HTERT RPE-1 (cell line): ENCODE measurements around the gene SLC27A5.
"Not testable (repeated sequence)": the region's sequence is repeated elsewhere in the genome, so short reads cannot be mapped to it uniquely, and the experiment has no call there.

ENCODE experiments used
- in situ Hi-C: fragments of 300-500 bp; cut with MboI; formaldehyde crosslinking; loops from 4 replicates; pipeline ENCODE4 v1.14.3; 2020; ENCODE audit warnings: low sequenced_read_pairs

SLC27A5 gene

DNA sequence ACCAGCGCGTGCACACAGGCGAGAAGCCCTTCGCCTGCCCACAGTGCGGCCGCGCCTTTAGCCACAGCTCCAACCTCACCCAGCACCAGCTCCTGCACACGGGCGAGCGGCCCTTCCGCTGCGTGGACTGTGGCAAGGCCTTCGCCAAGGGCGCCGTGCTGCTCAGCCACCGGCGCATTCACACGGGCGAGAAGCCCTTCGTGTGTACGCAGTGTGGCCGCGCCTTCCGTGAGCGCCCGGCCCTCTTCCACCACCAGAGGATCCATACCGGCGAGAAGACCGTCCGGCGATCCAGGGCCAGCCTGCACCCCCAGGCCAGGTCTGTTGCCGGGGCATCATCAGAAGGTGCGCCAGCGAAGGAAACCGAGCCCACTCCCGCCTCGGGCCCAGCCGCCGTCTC lies 40.1 kb downstream of the SLC27A5 start:
- in situ Hi-C loops, result no loop called here

DNA sequence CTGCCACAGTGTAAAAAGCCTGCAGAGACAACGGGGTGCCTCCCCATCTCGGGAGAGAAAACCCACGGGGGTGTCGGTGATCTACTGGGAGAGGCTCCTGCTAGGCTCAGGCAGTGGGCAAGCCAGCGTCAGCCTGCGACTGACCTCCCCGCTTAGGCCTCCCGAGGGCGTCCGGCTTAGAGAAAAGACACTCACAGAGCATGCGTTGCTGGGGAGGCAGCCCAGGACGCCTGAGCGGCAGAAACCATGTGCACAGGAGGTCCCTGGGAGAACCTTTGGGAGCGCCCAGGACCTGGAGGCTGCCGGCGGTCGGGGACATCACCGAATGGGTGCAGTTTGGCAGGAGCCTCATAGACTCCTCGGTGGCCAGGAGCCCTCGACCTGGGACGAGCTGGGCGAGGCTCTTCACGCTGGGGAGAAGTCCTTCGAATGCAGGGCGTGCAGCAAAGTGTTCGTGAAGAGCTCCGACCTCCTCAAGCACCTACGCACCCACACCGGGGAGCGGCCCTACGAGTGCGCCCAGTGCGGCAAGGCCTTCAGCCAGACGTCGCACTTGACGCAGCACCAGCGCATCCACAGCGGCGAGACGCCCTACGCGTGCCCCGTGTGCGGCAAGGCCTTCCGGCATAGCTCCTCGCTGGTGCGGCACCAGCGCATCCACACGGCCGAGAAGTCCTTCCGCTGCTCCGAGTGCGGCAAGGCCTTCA lies 40.8 kb downstream of the SLC27A5 start:
- in situ Hi-C loops, result not testable (repeated sequence)

DNA sequence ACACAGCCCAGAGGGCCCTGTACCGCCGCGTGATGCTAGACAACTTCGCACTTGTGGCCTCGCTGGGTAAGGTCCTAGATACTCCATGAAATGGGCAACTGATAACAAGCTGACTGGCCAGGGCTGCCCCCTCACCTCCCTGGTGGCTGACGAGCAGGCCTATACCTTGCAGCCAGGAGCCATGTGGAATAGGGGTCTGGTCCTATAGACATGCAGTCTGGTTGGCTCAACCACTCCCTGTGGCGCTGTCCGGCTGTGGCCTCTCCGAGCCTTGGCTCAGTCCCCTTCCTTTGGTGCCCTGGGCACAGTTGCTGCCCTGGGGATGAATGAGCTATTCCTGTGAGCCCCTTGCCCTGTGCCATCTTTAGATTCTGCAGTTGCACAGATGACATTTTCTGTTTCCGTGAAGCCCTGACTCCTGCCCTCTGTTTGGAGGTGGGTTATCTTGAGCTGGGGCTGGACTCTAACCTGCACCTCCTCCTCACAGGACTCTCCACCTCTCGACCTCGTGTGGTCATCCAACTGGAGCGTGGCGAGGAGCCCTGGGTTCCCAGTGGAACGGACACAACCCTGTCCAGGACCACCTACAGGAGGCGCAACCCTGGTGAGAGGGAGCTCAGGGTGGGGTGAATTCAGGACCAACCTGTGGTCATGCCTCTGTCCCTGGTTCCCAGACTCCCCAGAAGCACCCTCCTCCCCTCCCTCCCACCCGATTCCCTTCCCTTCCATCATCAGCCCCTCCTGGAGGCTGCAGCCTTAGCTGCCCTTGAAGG lies 42.4 kb downstream of the SLC27A5 start:
- in situ Hi-C loops, result no loop called here

GRCh38 chr19:58468216-58468839 lies 43.5 kb downstream of the SLC27A5 start:
- in situ Hi-C loops, result no loop called here

- in situ Hi-C loops, result no loop called here
Measured at GRCh38 chr19:58466760-58467589, 44.8 kb downstream of the SLC27A5 start, which contains the start of gene ZNF324. Gene ZNF324, plus strand, starts transcription at chr19:58467080. Its CDS starts 2,106 bp downstream, at chr19:58469186.

- in situ Hi-C loops, result no loop called here
Measured at GRCh38 chr19:58466089-58466759, 45.6 kb downstream of the SLC27A5 start.

DNA sequence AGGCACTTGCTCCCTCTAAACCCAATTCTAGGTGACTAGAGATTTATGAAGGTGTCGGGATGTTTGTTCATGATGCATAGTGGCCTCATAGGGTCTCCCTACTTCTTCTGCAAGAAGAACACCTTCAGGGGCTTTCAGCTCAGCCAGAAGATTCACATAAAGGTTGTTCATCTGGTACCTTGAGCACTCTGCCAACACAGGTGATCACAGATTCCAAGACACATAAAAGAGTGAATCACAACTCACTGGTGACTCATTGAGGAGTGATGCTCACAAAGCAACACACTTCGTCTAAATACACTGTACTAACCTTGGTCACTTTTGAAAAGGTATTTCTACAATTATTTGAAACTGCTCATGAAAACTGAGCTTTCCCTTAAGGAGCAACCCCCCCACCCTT lies 51.8 kb downstream of the SLC27A5 start:
- in situ Hi-C loops, result no loop called here

GRCh38 chr19:58456111-58456510 lies 55.7 kb downstream of the SLC27A5 start:
- in situ Hi-C loops, result no loop called here

GRCh38 chr19:58455306-58455705 lies 56.5 kb downstream of the SLC27A5 start:
- in situ Hi-C loops, result no loop called here

GRCh38 chr19:58453743-58454142 lies 58.0 kb downstream of the SLC27A5 start:
- in situ Hi-C loops, result no loop called here

DNA sequence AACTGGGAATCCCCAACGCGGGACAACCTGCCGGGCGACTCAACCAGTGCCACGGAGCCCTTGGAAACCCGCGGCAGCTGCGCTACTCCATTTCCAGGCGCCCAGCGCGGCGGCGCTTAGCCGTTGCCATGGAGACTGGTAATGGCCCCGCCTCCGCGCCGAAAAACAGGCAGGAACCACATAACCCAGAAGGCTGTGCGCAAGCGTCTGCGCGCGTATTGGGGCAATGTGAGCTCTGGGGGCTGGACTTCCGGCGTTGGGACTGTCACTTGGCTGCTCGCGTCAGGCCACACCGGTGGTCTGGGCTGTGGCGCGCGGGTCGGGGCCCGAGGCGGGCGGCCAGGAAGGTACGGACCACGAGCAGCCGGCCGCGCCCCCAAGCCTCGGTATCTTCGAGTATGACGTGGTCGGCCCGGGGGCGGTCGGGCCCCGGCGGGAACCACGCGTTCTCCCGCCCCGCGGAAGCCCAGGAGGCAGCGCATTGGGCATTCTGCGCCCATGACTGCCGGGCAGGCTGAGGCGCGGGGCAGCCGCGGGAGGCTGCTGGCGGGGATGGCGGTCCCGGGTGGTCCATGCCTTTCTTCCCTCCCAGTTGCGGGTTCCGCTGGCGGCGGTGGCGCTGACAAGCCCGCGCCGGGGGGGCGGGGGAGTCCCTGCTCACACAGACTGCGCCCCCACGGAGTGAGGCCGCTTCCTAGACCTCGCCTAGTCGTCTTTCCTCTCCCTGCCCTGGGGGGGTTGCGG lies 60.3 kb downstream of the SLC27A5 start, which contains the start of gene ZNF324B:
TSS of gene ZNF324B (plus strand) at position 265 of the 744 bp plus-strand sequence. CDS start 2,080 bp downstream, outside the sequence.
- in situ Hi-C loops, result no loop called here

- in situ Hi-C loops, result no loop called here
Measured at GRCh38 chr19:58450856-58451357, 60.9 kb downstream of the SLC27A5 start.

DNA sequence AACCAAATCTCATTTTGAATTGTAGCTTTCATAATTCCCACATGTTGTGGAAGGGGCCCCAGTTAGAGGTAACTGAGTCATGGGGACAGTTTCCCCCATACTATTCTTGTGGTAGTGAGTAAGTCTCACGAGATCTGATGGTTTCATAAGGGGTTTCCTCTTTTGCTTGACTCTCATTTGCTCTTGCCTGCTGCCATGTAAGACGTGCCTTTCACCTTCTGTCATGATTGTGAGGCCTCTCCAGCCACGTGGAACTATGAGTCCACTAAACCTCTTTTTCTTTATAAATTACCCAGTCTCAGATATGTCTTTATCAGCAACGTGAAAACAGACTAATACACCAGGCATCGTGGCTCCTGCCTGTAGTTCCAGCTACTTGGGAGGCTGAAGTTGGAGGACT lies 61.8 kb downstream of the SLC27A5 start:
- in situ Hi-C loops, result not testable (repeated sequence)

- in situ Hi-C loops, result not testable (repeated sequence)
Measured at GRCh38 chr19:58448860-58449259, 62.9 kb downstream of the SLC27A5 start.
